Measurements from ENCODE around the gene PALD1. TPM values are rescaled to one million over a fixed set of nuclear protein-coding genes. Genes with fewer than 3 reads are reported as not detected.

Gene PALD1
- polyA plus RNA-seq, 3 donors = 0.04 to 0.11 TPM; not detected in 1

- H3K27ac Mint-ChIP-seq = no peak overlapping the region
- intact Hi-C loops (cut with micrococcal nuclease) = no loop called here
- no peak for TF ChIP-seq CTCF (IDR thresholded peaks at IDR 0.05)
These were observed 55.7 kb downstream of the PALD1 start for GRCh38 chr10:70534281-70534680.

DNA sequence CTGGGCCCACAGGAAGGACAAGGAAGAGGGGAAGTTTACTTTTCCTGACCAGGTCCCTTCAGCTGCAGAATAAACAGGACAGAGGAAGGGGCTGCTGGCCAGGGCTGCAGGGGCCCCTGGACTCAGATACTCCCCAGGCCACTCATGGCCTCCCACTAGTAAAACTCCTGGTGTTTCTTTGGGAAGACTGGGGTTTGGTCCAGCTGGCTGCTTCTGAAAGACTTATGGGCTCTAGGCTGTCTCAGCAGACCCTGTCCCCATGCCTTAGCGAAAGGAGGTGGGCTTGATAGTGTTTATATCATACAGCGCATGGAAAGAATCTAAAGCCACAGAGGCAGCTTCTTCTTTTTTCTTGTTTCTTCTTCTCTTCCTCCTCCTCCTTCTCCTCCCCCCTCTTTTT lies 56.4 kb downstream of the PALD1 start:
- Mint-ChIP-seq H3K4me1 (no peaks in the 10 kb centered on the region), H3K4me3 (no peak overlapping the region), H3K9me3 (peaks cover 0 to 4% (median 3%) of the 10 kb centered on the region in 7 donors), H3K27me3 (ENCODE audit: low read depth in 3 of 3) (peaks cover 0 to 2% (median 0%) of the 10 kb centered on the region in 3 donors), H3K36me3 (no peaks in the 10 kb centered on the region), H3K27ac (peak overlapping the region in 1 of 7 donors; percentile 46)
- H3K27ac ChIP-seq (ENCODE audit: low read depth in 1 of 2, low read length in 2 of 2) = peak overlapping the region in 1 of 2 donors; percentile 20
- no peaks in the 10 kb centered on the region for H3K36me3 ChIP-seq (replicated peaks in 1 of 2; ENCODE audit: control insufficient read depth in 1 of 2, insufficient read depth in 2 of 2, low read length in 2 of 2)
- H3K4me2 ChIP-seq (replicated peaks; ENCODE audit: extremely low read depth, low read length, poor library complexity, severe bottlenecking) = no peak overlapping the region
- no peak overlapping the region for H3K4me3 ChIP-seq (replicated peaks in 1 of 3; ENCODE audit: low read depth in 2 of 3, low read length in 3 of 3)
- WGBS (ENCODE audit: insufficient coverage) = 92% methylated on average over 2 of the region's 2 CpGs
- H3K4me1 ChIP-seq (ENCODE audit: control insufficient read depth in 1 of 2, insufficient read depth in 2 of 2, low read length in 2 of 2) = no peaks in the 10 kb centered on the region
- intact Hi-C loops (cut with micrococcal nuclease) = no loop called here
- no peaks in the 10 kb centered on the region for H4K20me1 ChIP-seq (ENCODE audit: insufficient read depth, low read length)
- no peak for DNase-seq
- H2AFZ ChIP-seq (ENCODE audit: insufficient read depth, low read depth, low read length, poor library complexity, severe bottlenecking) = no peak overlapping the region
- H3K9me3 ChIP-seq (replicated peaks in 1 of 2; ENCODE audit: control insufficient read depth in 1 of 2, insufficient read depth in 1 of 2, low read length in 2 of 2) = peaks cover 0 to 3% of the 10 kb centered on the region in 2 donors
- H3K79me2 ChIP-seq (ENCODE audit: insufficient read depth, low read length) = no peaks in the 10 kb centered on the region
- H3K27me3 ChIP-seq (ENCODE audit: control insufficient read depth in 2 of 2, insufficient read depth in 2 of 2, low read length in 2 of 2) = no peaks in the 10 kb centered on the region
- no peak overlapping the region for H3K9ac ChIP-seq (ENCODE audit: insufficient read depth, low read length, poor library complexity, severe bottlenecking)
- TF ChIP-seq CTCF (IDR thresholded peaks at IDR 0.05) = no peak

More at GRCh38 chr10:70534281-70534680, 55.7 kb downstream of the PALD1 start:
- DNase-seq = no peak
- H3K9me3 ChIP-seq (replicated peaks in 1 of 2; ENCODE audit: control insufficient read depth in 1 of 2, insufficient read depth in 1 of 2, low read length in 2 of 2) = peaks cover 0 to 3% of the 10 kb centered on the region in 2 donors
- no peaks in the 10 kb centered on the region for H3K4me1 ChIP-seq (ENCODE audit: control insufficient read depth in 1 of 2, insufficient read depth in 2 of 2, low read length in 2 of 2)
- H3K4me3 ChIP-seq (replicated peaks in 1 of 3; ENCODE audit: low read depth in 2 of 3, low read length in 3 of 3) = no peak overlapping the region
- WGBS (ENCODE audit: insufficient coverage) = 100% methylated on average over 1 of the region's 10 CpGs
- H3K4me2 ChIP-seq (replicated peaks; ENCODE audit: extremely low read depth, low read length, poor library complexity, severe bottlenecking) = no peak overlapping the region
- H3K9ac ChIP-seq (ENCODE audit: insufficient read depth, low read length, poor library complexity, severe bottlenecking) = no peak overlapping the region
- Mint-ChIP-seq H3K27me3 (ENCODE audit: low read depth in 3 of 3) (peaks cover 0 to 2% (median 0%) of the 10 kb centered on the region in 3 donors), H3K36me3 (no peaks in the 10 kb centered on the region), H3K4me3 (no peak overlapping the region), H3K9me3 (peaks cover 0 to 4% (median 3%) of the 10 kb centered on the region in 7 donors), H3K4me1 (no peaks in the 10 kb centered on the region)
- no peaks in the 10 kb centered on the region for H3K36me3 ChIP-seq (replicated peaks in 1 of 2; ENCODE audit: control insufficient read depth in 1 of 2, insufficient read depth in 2 of 2, low read length in 2 of 2)
- H3K27me3 ChIP-seq (ENCODE audit: control insufficient read depth in 2 of 2, insufficient read depth in 2 of 2, low read length in 2 of 2) = no peaks in the 10 kb centered on the region
- H2AFZ ChIP-seq (ENCODE audit: insufficient read depth, low read depth, low read length, poor library complexity, severe bottlenecking) = no peak overlapping the region
- H3K79me2 ChIP-seq (ENCODE audit: insufficient read depth, low read length) = no peaks in the 10 kb centered on the region
- no peak overlapping the region for H3K27ac ChIP-seq (ENCODE audit: low read depth in 1 of 2, low read length in 2 of 2)
- H4K20me1 ChIP-seq (ENCODE audit: insufficient read depth, low read length) = no peaks in the 10 kb centered on the region
